Suprapubic skin (tissue), 4 donors: ENCODE results near the gene DLEU7.

Experiments used
- CTCF ChIP-seq, 2 donors: fragments of 200-600 bp in 1 of 2; fragments of 450-650 bp in 1 of 2; sonication (generic) in 1 of 2; IDR thresholded peaks; one replicate each; pipeline ENCODE4 v1.5.1; 2016 to 2019; ENCODE audit warnings: antibody characterized with exemption in 2 of 2, mild to moderate bottlenecking in 1 of 2, moderate library complexity in 1 of 2
- POLR2A ChIP-seq, 2 donors: fragments of 450-650 bp; IDR thresholded peaks; one replicate each; pipeline ENCODE4 v1.6.1; 2017; ENCODE audit warnings: antibody characterized with exemption in 2 of 2, mild to moderate bottlenecking in 2 of 2, moderate library complexity in 2 of 2
- POLR2AphosphoS5 ChIP-seq, 3 donors: sonication (generic); formaldehyde crosslinking; IDR thresholded peaks; one replicate each; pipeline ENCODE4 v1.6.1; 2017; ENCODE audit warnings: antibody characterized with exemption in 3 of 3

- TF ChIP-seq POLR2A (IDR thresholded peaks at IDR 0.05) (no peak), CTCF (IDR thresholded peaks at IDR 0.05) (no peak), POLR2AphosphoS5 (IDR thresholded peaks at IDR 0.05) (no peak)
Observed at GRCh38 chr13:50883728-50884127, 40.2 kb upstream of the DLEU7 start.
